Gastrocnemius medialis (tissue), 4 donors: ENCODE measurements around the gene KLHL29. TPM values are rescaled to one million over a fixed set of nuclear protein-coding genes. Genes with fewer than 3 reads are reported as not detected.
A peak's percentile ranks its signal among the peaks of the same experiment; 100 is the strongest.

Source experiments
- ATAC-seq, 2 donors: fragments of 150-250 bp; one replicate each; pipeline ENCODE4 v1.9.1; 2016
- DNase-seq, 2 donors: peaks; one replicate each; pipeline ENCODE4 v3.0.0-alpha.2; 2019
- H3K27ac ChIP-seq, 4 donors: fragments of 200-600 bp; sonication (generic); 1 replicate in 1 of 4; 2 replicates in 3 of 4; pipeline ENCODE4 v1.5.1; 2016 to 2018; ENCODE audit warnings: mild to moderate bottlenecking in 2 of 4, moderate library complexity in 1 of 4
- H3K27me3 ChIP-seq, 3 donors: fragments of 200-600 bp; sonication (generic) in 2 of 3; 1 replicate in 1 of 3; 2 replicates in 2 of 3; pipeline versions ENCODE4 v1.5.1 to v1.6.0; 2016 to 2019; ENCODE audit warnings: mild to moderate bottlenecking in 1 of 3, moderate library complexity in 1 of 3
- H3K36me3 ChIP-seq, 2 donors: fragments of 200-600 bp; sonication (generic) in 1 of 2; one replicate each; pipeline ENCODE4 v1.5.1; 2017 to 2018
- H3K4me1 ChIP-seq, 2 donors: fragments of 200-600 bp; sonication (generic) in 1 of 2; one replicate each; pipeline ENCODE4 v1.5.1; 2016 to 2017; ENCODE audit warnings: mild to moderate bottlenecking in 2 of 2
- H3K4me3 ChIP-seq, 4 donors: fragments of 200-600 bp; sonication (generic) in 3 of 4; 1 replicate in 1 of 4; 2 replicates in 3 of 4; pipeline ENCODE4 v1.5.1; 2016 to 2019; ENCODE audit warnings: mild to moderate bottlenecking in 2 of 4
- H3K9me3 ChIP-seq, 3 donors: fragments of 200-600 bp; sonication (generic) in 2 of 3; 1 replicate in 1 of 3; 2 replicates in 2 of 3; pipeline ENCODE4 v1.5.1; 2016 to 2019
- POLR2A ChIP-seq, 2 donors: fragments of 450-650 bp; IDR thresholded peaks; one replicate each; pipeline ENCODE4 v1.6.1; 2017; ENCODE audit warnings: antibody characterized with exemption in 2 of 2, mild to moderate bottlenecking in 2 of 2, moderate library complexity in 2 of 2
- in situ Hi-C, 4 donors: fragments of 200-750 bp; cut with MboI; loops; one replicate each; pipeline versions ENCODE4 v1.15.0 to v1.8.0; 2017; ENCODE audit warnings: low sequenced_read_pairs in 4 of 4
- intact Hi-C: fragments of 100-400 bp; cut with DNase I; formaldehyde crosslinking; loops from one replicate; pipeline ENCODE4 v1.15.1; 2023; ENCODE audit warnings: low total_unique reads
- total RNA-seq, 4 donors: library from RNA; depleted of rRNA; stranded (reverse); fragments of >200 nt; gene quantifications; one replicate each; pipeline versions ENCODE4 v1.1.0 to v1.2.3, GENCODE V29; 2016
- TF ChIP-seq, protein P1 (sequence below), 5 experiments: fragments of 450-650 bp in 3 of 5; fragments of 200-600 bp in 2 of 5; sonication (generic) in 2 of 5; IDR thresholded peaks in 4 of 5; conservative IDR thresholded peaks in 1 of 5; 1 replicate in 4 of 5; 2 replicates in 1 of 5; pipeline ENCODE4 v1.5.1; 2016 to 2019; ENCODE audit warnings: antibody characterized with exemption in 5 of 5, mild to moderate bottlenecking in 3 of 5, moderate library complexity in 3 of 5

The KLHL29 gene
- total RNA-seq, 4 donors from 2014 or later: 4.3 to 24.9 (median 8.7) TPM

DNA sequence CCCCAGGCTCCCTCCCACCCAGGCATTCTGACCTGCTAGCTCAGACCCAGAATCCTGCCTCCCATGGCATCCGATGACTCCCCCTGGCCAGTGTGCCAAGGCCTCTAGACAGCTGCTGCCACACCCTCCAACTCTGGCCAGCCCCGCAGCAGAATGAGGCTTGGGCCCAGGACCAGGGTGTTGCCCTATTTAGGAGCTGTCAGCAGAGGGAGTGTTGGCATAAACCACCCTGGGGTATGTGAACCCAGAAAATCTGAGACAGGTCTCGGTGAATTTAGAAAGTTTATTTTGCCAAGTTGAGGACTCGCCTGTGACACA, 134.3 kb downstream of the KLHL29 start:
- H3K27ac ChIP-seq: peak overlapping the region; percentile 93 to 97 (median 96)
- peak overlapping the region in 1 of 4 donors; percentile 20 for H3K4me3 ChIP-seq
- intact Hi-C loops: loop anchor here (2.0 kb wide), 3 partner anchors 76 to 226 kb away; no protein-coding TSS in a partner anchor
- no peaks in the 10 kb centered on the region for H3K27me3 ChIP-seq
- no peaks in the 10 kb centered on the region for H3K9me3 ChIP-seq
- peak; percentile 54 to 56 for ATAC-seq
- DNase-seq: peak in 1 of 2 donors; percentile 99
- TF ChIP-seq, protein P1, sequence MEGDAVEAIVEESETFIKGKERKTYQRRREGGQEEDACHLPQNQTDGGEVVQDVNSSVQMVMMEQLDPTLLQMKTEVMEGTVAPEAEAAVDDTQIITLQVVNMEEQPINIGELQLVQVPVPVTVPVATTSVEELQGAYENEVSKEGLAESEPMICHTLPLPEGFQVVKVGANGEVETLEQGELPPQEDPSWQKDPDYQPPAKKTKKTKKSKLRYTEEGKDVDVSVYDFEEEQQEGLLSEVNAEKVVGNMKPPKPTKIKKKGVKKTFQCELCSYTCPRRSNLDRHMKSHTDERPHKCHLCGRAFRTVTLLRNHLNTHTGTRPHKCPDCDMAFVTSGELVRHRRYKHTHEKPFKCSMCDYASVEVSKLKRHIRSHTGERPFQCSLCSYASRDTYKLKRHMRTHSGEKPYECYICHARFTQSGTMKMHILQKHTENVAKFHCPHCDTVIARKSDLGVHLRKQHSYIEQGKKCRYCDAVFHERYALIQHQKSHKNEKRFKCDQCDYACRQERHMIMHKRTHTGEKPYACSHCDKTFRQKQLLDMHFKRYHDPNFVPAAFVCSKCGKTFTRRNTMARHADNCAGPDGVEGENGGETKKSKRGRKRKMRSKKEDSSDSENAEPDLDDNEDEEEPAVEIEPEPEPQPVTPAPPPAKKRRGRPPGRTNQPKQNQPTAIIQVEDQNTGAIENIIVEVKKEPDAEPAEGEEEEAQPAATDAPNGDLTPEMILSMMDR (IDR thresholded peaks at IDR 0.05 in 4 of 5, conservative IDR thresholded peaks at IDR 0.05 in 1 of 5): peak; percentile 28 to 63 (median 46)
- no peak for TF ChIP-seq POLR2A (IDR thresholded peaks at IDR 0.05)
- H3K4me1 ChIP-seq: peaks cover 67 to 78% of the 10 kb centered on the region in 2 donors
- no peaks in the 10 kb centered on the region for H3K36me3 ChIP-seq
- in situ Hi-C loops: loop anchor here in 1 of 4 donors (5.0 to 10.0 kb wide), 3 partner anchors 78 to 226 kb away; no protein-coding TSS in a partner anchor

DNA sequence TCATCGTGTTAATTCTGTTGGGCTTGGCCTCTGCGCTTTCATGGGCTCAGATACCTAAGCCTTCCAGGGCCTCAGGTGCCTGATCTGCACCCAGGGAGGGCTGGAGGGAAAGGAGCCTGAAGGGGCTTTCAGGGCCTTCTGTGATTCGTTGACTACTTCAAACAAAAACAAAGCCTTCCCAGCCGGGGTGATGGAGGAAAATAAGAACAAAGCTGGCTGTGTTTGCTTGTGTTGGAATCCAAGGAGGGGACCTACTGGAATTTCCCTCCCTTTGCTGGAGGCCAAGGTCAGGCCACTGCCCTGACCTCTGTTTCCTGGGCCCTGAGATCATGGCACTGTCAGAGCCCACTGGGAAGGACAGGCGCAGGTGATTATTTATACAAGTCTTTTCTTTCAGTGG, 135.3 kb downstream of the KLHL29 start:
- Histone ChIP-seq H3K27ac (peak overlapping the region; percentile 93 to 97 (median 96)), H3K9me3 (no peaks in the 10 kb centered on the region), H3K27me3 (no peaks in the 10 kb centered on the region), H3K4me3 (peak overlapping the region in 2 of 4 donors; percentile 20 to 26), H3K36me3 (no peaks in the 10 kb centered on the region), H3K4me1 (peaks cover 67 to 77% of the 10 kb centered on the region in 2 donors)
- DNase-seq (no peak), ATAC-seq (no peak)
- TF ChIP-seq POLR2A (IDR thresholded peaks at IDR 0.05): no peak
- TF ChIP-seq, protein P1 (IDR thresholded peaks at IDR 0.05 in 4 of 5, conservative IDR thresholded peaks at IDR 0.05 in 1 of 5): no peak
- in situ Hi-C loops (loop anchor here in 1 of 4 donors (5.0 kb wide), 1 partner anchor 227 kb away; no protein-coding TSS in a partner anchor), intact Hi-C loops (no loop called here)

DNA sequence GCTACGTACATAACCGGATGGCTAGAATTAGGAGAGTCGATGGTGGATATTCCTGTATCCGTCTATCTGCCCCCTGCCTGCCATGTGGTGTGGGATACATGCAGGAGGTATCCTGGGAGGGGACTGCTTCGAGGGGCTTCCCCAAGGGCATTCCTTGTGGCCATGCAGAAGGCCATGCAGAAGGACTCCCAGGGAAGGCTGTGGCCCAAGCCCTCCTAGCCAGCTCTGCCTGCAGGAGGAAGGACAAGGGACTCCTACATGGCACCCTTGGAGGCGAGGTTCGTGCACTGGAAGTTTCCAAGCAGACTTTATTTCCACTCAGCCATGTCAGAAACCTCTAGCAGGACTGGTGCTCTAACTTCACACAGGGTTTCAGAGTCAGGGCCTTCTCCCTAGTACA, 136.1 kb downstream of the KLHL29 start:
- intact Hi-C loops (no loop called here), in situ Hi-C loops (loop anchor here in 1 of 4 donors (5.0 kb wide), 1 partner anchor 226 kb away; no protein-coding TSS in a partner anchor)
- peaks cover 70 to 75% of the 10 kb centered on the region in 2 donors for H3K4me1 ChIP-seq
- H3K36me3 ChIP-seq: no peaks in the 10 kb centered on the region
- DNase-seq (no peak), ATAC-seq (no peak)
- H3K27me3 ChIP-seq: no peaks in the 10 kb centered on the region
- peak overlapping the region in 2 of 4 donors; percentile 15 to 48 for H3K4me3 ChIP-seq
- peak overlapping the region; percentile 93 to 97 (median 96) for H3K27ac ChIP-seq
- H3K9me3 ChIP-seq: no peaks in the 10 kb centered on the region
- TF ChIP-seq, protein P1 (IDR thresholded peaks at IDR 0.05 in 4 of 5, conservative IDR thresholded peaks at IDR 0.05 in 1 of 5): no peak
- no peak for TF ChIP-seq POLR2A (IDR thresholded peaks at IDR 0.05)

DNA sequence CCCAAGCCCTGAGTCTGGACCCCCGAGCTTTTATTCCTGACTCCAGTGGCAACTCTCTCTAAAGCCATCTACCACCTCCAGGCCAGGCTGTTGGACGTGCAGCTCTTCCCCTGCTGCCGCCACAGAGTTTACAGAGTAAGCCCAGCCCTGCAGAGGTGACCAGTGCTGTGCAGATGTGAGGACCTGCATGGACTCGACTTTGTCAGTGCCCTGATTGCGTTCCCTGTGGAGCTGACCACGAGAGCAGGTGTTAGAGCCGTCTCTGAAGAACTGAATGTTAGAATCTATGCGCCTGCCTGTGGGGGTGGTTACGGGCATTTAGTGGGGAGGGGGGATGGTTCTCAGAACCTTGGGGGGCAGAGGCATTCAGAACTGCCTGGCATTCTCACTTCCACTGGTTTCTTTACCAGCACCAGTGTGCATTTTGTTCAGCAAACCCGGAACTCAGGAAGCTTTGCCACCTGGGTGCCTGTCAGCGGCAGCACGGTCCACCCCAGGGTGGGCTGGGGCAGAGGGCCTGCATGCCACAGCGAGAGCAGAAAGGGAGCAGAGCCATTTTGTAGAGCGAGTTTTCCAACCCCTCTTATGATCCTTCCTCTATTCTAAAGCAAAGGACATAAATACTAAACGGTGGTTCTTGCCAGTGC, 137.9 kb downstream of the KLHL29 start:
- in situ Hi-C loops: loop anchor here in 1 of 4 donors (5.0 kb wide), 1 partner anchor 224 kb away; no protein-coding TSS in a partner anchor
- Histone ChIP-seq H3K27ac (peak overlapping the region; percentile 93 to 97 (median 96)), H3K36me3 (no peaks in the 10 kb centered on the region), H3K4me1 (peaks cover 66 to 67% of the 10 kb centered on the region in 2 donors), H3K4me3 (peak overlapping the region; percentile 42 to 55 (median 46)), H3K27me3 (no peaks in the 10 kb centered on the region), H3K9me3 (no peaks in the 10 kb centered on the region)
- no peak for ATAC-seq
- TF ChIP-seq, protein P1 (IDR thresholded peaks at IDR 0.05 in 4 of 5, conservative IDR thresholded peaks at IDR 0.05 in 1 of 5): no peak
- no peak for TF ChIP-seq POLR2A (IDR thresholded peaks at IDR 0.05)
- intact Hi-C loops: no loop called here
- DNase-seq: no peak
